Ovary (tissue), 9 donors: ENCODE measurements around the gene ADAMTS13. TPM values are rescaled to one million over a fixed set of nuclear protein-coding genes. Genes with fewer than 3 reads are reported as not detected.

ENCODE experiments used
- DNase-seq, 5 donors: peaks; one replicate each; pipeline ENCODE4 v3.0.0-alpha.2; 2019 to 2020
- H3K27ac ChIP-seq, 2 donors: fragments of 200-600 bp; one replicate each; pipeline versions ENCODE4 v1.5.1 to v1.8.0; 2019 to 2022
- H3K27me3 ChIP-seq: fragments of 200-600 bp; one replicate; pipeline ENCODE4 v1.8.0; 2022
- H3K36me3 ChIP-seq: fragments of 200-600 bp; sonication (generic); one replicate; pipeline ENCODE4 v1.5.1; 2019
- H3K4me1 ChIP-seq: one replicate; pipeline ENCODE4 v1.8.1; 2013; ENCODE audit warnings: mild to moderate bottlenecking, moderate library complexity; ENCODE audit not compliant: insufficient read depth
- H3K4me3 ChIP-seq: fragments of 200-600 bp; sonication (generic); one replicate; pipeline ENCODE4 v1.5.1; 2017
- H3K9me3 ChIP-seq, 2 donors: fragments of 200-600 bp in 1 of 2; sonication (generic) in 1 of 2; one replicate each; pipeline versions ENCODE4 v1.5.1 to v1.8.1; 2013 to 2019; ENCODE audit warnings: mild to moderate bottlenecking in 1 of 2, moderate library complexity in 1 of 2
- EP300 ChIP-seq: sonication (generic); formaldehyde crosslinking; IDR thresholded peaks from one replicate; pipeline ENCODE4 v1.6.1; 2017; ENCODE audit warnings: antibody characterized with exemption
- POLR2A ChIP-seq: fragments of 450-650 bp; IDR thresholded peaks from one replicate; pipeline ENCODE4 v1.6.1; 2017; ENCODE audit warnings: antibody characterized with exemption, mild to moderate bottlenecking, moderate library complexity
- WGBS, 3 donors: extraction: QIAGEN DNeasy Blood & Tissue Kit in 1 of 3; methylation state at CpG; one replicate each; pipeline versions ENCODE4 v1.1.5 to v1.1.7; 2013 to 2017; 5-methylcytosine and 5-hydroxymethylcytosine counted together
- intact Hi-C, 4 donors: fragments of 100-400 bp; cut with DNase I; formaldehyde crosslinking; loops; one replicate each; pipeline versions ENCODE4 v1.11.0 to v1.15.1; 2022 to 2023
- polyA plus RNA-seq, 2 donors: library from polyadenylated mRNA; stranded (reverse); fragments of 200-250 nt in 1 of 2; fragments of 350-450 nt in 1 of 2; fragmentation: Illumina TruSeq in 1 of 2; extraction: RNeasy Lipid Tissue Mini Kit (QIAGEN cat#74804) in 1 of 2; gene quantifications; one replicate each; pipeline ENCODE4 v1.2.3, GENCODE V29; 2013 to 2014
- total RNA-seq, 7 donors: library from RNA; depleted of rRNA in 2 of 7; stranded (reverse); fragments of >200 nt in 2 of 7; fragmentation: NEBNext Ultra II Directional in 3 of 7; extraction: Animal tissue kit (Norgen Biotek cat#: 25700) in 3 of 7; gene quantifications; one replicate each; pipeline versions ENCODE4 v1.1.0 to v1.2.4, GENCODE V29; 2016 to 2023
- TF ChIP-seq, protein P1 (sequence below), 3 donors: fragments of 450-650 bp in 2 of 3; fragments of 200-600 bp in 1 of 3; IDR thresholded peaks; one replicate each; pipeline versions ENCODE4 v1.5.1 to v1.8.0; 2016 to 2022; ENCODE audit warnings: antibody characterized with exemption in 3 of 3, mild to moderate bottlenecking in 1 of 3
- donor health status: DM: no; HTN: no; CAD: no; lungs with moderate emphysema.
- donor health status: DM: no; HTN: no; CAD: no.
- donor health status: Bipolar disorder and iron deficiency.
- donor health status: DM: yes; HTN: yes; CAD: no.
- donor health status: DM: no; HTN: no; CAD: no.
- donor health status: DM: yes; HTN: yes; CAD: no.

The ADAMTS13 gene
- total and polyA plus RNA-seq, 9 donors: 0.45 to 4.2 (median 3.6) TPM

- H3K9me3 ChIP-seq: no peaks in the 10 kb centered on the region
- intact Hi-C loops: no loop called here
- H3K4me1 ChIP-seq: peaks cover 3% of the 10 kb centered on the region
- no peak for DNase-seq
- 66 to 77% (median 68%) methylated on average over 13 of the region's 13 CpGs for WGBS, 3 donors
- H3K27ac ChIP-seq: no peak overlapping the region
- no peaks in the 10 kb centered on the region for H3K27me3 ChIP-seq
- TF ChIP-seq POLR2A: no peak
- no peak for TF ChIP-seq EP300
- TF ChIP-seq, protein P1, sequence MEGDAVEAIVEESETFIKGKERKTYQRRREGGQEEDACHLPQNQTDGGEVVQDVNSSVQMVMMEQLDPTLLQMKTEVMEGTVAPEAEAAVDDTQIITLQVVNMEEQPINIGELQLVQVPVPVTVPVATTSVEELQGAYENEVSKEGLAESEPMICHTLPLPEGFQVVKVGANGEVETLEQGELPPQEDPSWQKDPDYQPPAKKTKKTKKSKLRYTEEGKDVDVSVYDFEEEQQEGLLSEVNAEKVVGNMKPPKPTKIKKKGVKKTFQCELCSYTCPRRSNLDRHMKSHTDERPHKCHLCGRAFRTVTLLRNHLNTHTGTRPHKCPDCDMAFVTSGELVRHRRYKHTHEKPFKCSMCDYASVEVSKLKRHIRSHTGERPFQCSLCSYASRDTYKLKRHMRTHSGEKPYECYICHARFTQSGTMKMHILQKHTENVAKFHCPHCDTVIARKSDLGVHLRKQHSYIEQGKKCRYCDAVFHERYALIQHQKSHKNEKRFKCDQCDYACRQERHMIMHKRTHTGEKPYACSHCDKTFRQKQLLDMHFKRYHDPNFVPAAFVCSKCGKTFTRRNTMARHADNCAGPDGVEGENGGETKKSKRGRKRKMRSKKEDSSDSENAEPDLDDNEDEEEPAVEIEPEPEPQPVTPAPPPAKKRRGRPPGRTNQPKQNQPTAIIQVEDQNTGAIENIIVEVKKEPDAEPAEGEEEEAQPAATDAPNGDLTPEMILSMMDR (IDR thresholded peaks at IDR 0.05): no peak
- no peak overlapping the region for H3K4me3 ChIP-seq
- H3K36me3 ChIP-seq: no peaks in the 10 kb centered on the region
Observed at GRCh38 chr9:133419005-133419404, 3.2 kb upstream of the ADAMTS13 start.

- H3K4me1 ChIP-seq: peaks cover 3% of the 10 kb centered on the region
- TF ChIP-seq EP300 (no peak), POLR2A (no peak)
- TF ChIP-seq, protein P1 (IDR thresholded peaks at IDR 0.05): no peak
- no peak overlapping the region for H3K4me3 ChIP-seq
- no peak overlapping the region for H3K27ac ChIP-seq
- no peak for DNase-seq
- no peaks in the 10 kb centered on the region for H3K27me3 ChIP-seq
- WGBS, 3 donors: 48 to 61% (median 55%) methylated on average over 5 of the region's 5 CpGs
- intact Hi-C loops: no loop called here
- no peaks in the 10 kb centered on the region for H3K36me3 ChIP-seq
- H3K9me3 ChIP-seq: no peaks in the 10 kb centered on the region
Observed at GRCh38 chr9:133420392-133420827, 1.8 kb upstream of the ADAMTS13 start.

GRCh38 chr9:133423216-133423615 is 1.0 kb downstream of the ADAMTS13 start:
- no peak for TF ChIP-seq EP300
- Histone ChIP-seq H3K9me3 (no peaks in the 10 kb centered on the region), H3K4me1 (no peaks in the 10 kb centered on the region), H3K36me3 (no peaks in the 10 kb centered on the region), H3K4me3 (no peak overlapping the region), H3K27ac (no peak overlapping the region), H3K27me3 (no peaks in the 10 kb centered on the region)
- WGBS, 3 donors: 20 to 32% (median 30%) methylated on average over 3 of the region's 3 CpGs
- no peak for DNase-seq
- intact Hi-C loops: no loop called here

DNA sequence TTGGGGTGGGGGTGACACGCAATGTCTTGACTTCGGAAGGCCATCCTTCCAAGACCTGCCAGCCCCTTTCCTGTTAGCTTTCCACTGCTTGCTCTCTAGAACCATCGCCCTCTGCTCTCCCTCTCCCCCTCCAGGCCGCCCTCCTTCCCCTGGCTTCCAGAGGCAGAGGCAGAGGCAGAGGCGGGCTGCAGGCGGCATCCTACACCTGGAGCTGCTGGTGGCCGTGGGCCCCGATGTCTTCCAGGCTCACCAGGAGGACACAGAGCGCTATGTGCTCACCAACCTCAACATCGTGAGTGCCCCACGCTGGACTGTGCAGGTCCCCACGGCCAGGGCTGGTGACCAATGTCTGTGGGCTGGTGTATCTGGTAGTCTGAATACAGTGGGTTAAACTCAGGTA is 2.0 kb downstream of the ADAMTS13 start:
- H3K27me3 ChIP-seq: no peaks in the 10 kb centered on the region
- no peaks in the 10 kb centered on the region for H3K36me3 ChIP-seq
- WGBS, 3 donors: 94 to 99% (median 95%) methylated on average over 12 of the region's 12 CpGs
- H3K4me1 ChIP-seq: no peaks in the 10 kb centered on the region
- no peak overlapping the region for H3K27ac ChIP-seq
- TF ChIP-seq POLR2A: no peak
- TF ChIP-seq, protein P1 (IDR thresholded peaks at IDR 0.05): no peak
- TF ChIP-seq EP300: no peak
- H3K4me3 ChIP-seq: no peak overlapping the region
- intact Hi-C loops: no loop called here
- no peaks in the 10 kb centered on the region for H3K9me3 ChIP-seq
- DNase-seq: no peak

- H3K36me3 ChIP-seq: no peaks in the 10 kb centered on the region
- DNase-seq: no peak
- TF ChIP-seq POLR2A (no peak), EP300 (no peak)
- TF ChIP-seq, protein P1 (IDR thresholded peaks at IDR 0.05): no peak
- H3K27me3 ChIP-seq: no peaks in the 10 kb centered on the region
- H3K27ac ChIP-seq: no peak overlapping the region
- intact Hi-C loops: no loop called here
- no peaks in the 10 kb centered on the region for H3K9me3 ChIP-seq
- peaks cover 1% of the 10 kb centered on the region for H3K4me1 ChIP-seq
- 90 to 91% (median 91%) methylated on average over 22 of the region's 22 CpGs for WGBS, 3 donors
- H3K4me3 ChIP-seq: no peak overlapping the region
Observed at GRCh38 chr9:133425049-133425632, 3.0 kb downstream of the ADAMTS13 start.
